Measurements from ENCODE around the gene WSCD2.

- TF ChIP-seq, protein P1, sequence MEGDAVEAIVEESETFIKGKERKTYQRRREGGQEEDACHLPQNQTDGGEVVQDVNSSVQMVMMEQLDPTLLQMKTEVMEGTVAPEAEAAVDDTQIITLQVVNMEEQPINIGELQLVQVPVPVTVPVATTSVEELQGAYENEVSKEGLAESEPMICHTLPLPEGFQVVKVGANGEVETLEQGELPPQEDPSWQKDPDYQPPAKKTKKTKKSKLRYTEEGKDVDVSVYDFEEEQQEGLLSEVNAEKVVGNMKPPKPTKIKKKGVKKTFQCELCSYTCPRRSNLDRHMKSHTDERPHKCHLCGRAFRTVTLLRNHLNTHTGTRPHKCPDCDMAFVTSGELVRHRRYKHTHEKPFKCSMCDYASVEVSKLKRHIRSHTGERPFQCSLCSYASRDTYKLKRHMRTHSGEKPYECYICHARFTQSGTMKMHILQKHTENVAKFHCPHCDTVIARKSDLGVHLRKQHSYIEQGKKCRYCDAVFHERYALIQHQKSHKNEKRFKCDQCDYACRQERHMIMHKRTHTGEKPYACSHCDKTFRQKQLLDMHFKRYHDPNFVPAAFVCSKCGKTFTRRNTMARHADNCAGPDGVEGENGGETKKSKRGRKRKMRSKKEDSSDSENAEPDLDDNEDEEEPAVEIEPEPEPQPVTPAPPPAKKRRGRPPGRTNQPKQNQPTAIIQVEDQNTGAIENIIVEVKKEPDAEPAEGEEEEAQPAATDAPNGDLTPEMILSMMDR (IDR thresholded peaks at IDR 0.05; ENCODE audit: low read length), result no peak
- TF ChIP-seq EZH2phosphoT487 (IDR thresholded peaks at IDR 0.05; ENCODE audit: low read length) (no peak), EZH2 (optimal IDR thresholded peaks at IDR 0.05; ENCODE audit: low read depth, low read length) (no peak)
These were observed 144.1 kb downstream of the WSCD2 start for GRCh38 chr12:108273217-108273616.
